CD4-positive, alpha-beta T cell treated with Interleukin-10 for 1 hour (primary cell): Measurements from ENCODE around the gene GMCL2.
"Not testable (repeated sequence)": the region's sequence is repeated elsewhere in the genome, so short reads cannot be mapped to it uniquely, and the experiment has no call there.

Source experiments
- DNase-seq: peaks from one replicate; pipeline ENCODE4 v3.0.0-alpha.2; 2020

The GMCL2 gene

DNA sequence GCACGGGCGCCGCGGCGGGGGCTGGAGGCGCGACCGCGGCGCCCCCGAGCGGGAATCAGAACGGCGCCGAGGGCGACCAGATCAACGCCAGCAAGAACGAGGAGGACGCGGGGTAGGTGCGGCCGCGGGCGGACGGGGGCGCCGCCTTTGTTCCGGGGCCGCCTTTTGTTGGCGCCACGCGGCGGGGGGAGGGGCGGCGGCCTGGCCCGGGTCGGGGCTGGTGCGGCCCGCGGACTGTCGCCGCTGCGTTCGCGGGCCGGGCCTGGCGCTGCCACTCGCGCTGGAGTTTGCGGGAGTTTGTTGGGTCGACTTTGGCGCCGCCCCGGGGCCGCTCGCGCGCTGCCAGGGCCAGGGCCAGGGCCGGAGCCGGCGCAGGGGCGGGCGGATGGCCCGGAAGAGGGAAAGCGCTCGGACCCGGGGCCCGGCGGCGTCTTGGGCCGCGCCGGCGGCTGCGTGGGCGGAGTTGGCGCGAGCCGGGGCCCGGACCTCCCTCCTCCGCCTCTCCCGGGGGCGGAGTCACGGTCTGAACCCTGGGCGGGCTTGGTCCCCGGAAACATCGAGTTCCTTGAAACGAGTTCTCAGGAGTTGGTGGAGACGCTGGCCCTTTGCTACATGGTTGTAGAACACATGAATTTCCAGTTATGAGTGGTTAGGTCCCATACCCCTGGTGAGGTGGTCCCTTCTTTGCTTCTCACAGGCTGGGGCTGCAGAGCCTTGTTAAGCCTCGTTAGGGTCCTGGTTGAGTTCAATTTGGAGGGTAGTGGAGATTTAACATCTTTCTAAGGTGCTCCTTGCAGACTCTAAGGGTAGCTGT is 18.0 kb upstream of the GMCL2 start:
- peak; percentile 72 for DNase-seq

- peak; percentile 97 for DNase-seq
These were observed 17.2 kb upstream of the GMCL2 start, which contains the start of gene HNRNPAB for GRCh38 chr5:178204182-178204934. Gene HNRNPAB, plus strand, starts transcription at chr5:178204533. Its CDS starts 305 bp downstream, at chr5:178204838.

GRCh38 chr5:178203670-178204181 is 16.6 kb upstream of the GMCL2 start:
- no peak for DNase-seq

GRCh38 chr5:178202541-178202940 is 15.4 kb upstream of the GMCL2 start:
- no peak for DNase-seq

- DNase-seq, result no peak
These were observed 14.7 kb upstream of the GMCL2 start for GRCh38 chr5:178201927-178202235.

GRCh38 chr5:178201221-178201926 is 14.2 kb upstream of the GMCL2 start:
- DNase-seq, result no peak

DNA sequence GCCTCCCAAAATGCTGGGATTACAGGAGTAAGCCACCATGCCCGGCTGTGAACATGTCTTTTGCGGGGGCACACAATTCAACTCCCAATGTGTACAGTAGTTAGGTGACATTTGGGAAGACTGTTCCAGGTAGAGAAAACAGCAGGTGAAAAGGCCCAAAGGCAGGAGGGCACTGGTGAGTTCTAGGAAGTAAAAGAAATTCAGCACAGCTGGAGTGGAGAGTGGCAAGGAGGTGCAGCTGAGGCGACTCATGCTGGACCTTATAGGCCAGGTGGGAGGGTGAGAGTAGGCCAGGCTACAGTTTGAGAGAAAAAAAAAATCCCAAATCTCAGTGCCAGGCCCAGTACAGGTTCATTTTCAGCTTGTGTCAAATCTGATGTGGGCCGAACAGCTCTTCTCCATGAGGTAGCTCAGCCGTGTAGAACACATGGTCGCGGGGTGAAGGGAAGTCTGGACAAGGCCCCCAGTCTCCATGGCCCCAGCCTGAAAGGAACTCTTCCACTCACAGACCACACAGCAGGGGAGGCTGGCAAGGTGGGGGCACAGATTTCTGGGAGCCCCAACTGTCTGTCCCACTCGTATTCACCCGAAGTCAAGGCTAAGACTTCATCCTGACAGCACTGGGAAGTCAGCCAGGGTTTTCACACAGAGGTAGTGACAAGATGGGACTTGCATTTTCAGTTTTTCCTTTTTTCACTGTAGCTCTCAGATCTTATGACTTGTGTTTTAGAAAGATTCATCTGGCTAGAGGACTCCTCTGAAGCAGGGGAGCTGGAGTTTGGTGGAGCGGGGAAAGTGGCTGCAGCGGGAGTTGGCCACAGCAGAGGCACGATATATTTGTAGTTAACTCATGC is 12.6 kb upstream of the GMCL2 start:
- no peak for DNase-seq

DNA sequence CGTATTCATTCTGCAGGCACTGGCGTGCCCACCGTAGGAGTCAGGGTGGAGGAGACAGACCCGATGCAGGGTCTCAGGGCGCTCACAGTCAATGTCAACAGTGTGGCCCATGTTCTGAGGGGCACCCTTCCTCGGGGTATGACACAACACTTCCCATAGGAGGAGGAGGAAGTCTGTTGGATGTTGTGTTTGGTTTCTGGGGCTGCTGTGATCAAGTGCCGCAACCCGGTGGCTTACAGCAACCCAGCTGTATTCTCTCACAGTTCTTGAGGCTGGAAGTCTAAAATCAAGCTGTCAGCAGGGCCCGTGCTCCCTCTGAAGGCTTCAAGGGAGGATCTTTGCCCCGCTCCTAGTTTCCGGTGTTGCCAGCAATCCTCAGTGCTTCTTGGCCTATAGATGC is 11.5 kb upstream of the GMCL2 start:
- no peak for DNase-seq

DNA sequence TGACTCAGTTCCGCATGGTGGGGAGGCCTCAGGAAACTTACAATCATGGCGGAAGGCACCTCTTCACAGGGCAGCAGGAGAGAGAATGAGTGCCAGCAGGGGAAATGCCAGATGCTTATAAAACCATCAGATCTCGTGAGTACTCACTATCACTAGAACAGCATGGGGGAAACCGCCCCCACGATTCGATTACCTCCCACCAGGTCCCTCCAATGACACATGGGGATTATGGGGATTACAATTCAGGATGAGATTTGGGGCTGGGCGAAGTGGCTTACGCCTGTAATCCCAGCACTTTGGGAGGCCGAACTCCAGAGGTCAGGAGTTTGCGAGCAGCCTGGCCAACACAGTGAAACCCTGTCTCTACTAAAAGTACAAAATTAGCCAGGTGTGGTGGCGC is 11.0 kb upstream of the GMCL2 start:
- not testable (repeated sequence) for DNase-seq

GRCh38 chr5:178196986-178197385 is 9.8 kb upstream of the GMCL2 start:
- DNase-seq, result no peak

- DNase-seq, result no peak
These were observed 9.2 kb upstream of the GMCL2 start for GRCh38 chr5:178196281-178196812.

GRCh38 chr5:178194026-178194425 is 6.9 kb upstream of the GMCL2 start:
- DNase-seq, result no peak

- DNase-seq, result no peak
These were observed 6.2 kb upstream of the GMCL2 start for GRCh38 chr5:178193251-178193809.

- no peak for DNase-seq
These were observed 5.6 kb upstream of the GMCL2 start for GRCh38 chr5:178192787-178193186.

GRCh38 chr5:178192244-178192643 is 5.1 kb upstream of the GMCL2 start:
- no peak for DNase-seq

DNA sequence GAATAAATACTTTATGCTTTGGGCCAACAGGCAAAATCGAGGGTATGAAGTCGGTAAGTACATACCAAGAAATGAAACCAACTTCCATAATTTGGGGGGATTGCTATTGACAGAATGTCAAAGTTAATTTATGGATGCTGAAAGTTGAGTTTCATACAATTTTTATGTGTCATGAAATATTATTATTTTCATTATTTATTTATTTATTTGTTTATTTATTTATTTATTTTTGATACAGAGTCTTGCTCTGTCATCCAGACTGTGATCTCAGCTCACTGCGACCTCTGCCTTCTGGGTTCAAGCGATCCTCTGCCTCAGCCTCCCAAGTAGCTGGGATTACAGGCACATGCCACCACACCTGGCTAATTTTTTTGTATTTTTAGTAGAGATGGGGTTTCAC is 4.5 kb upstream of the GMCL2 start:
- DNase-seq, result no peak

DNA sequence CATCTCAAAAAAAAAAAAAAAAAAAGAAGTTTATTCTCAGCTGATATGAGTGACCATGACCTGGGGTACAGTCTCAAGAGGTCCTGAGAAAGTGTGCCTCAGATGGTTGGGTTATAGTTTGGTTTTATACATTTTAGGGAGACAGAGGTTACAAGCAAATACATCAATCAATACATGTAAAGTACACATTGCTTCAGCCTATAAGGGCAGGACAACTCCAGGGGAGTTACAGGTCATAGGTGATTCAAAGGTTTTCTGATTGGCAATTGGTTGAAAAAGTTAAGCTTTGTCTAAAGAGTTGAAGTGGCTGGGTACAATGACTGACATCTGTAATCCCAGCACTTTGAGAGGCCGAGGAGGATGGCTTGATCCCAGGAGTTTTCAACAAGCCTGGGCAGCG is 2.3 kb upstream of the GMCL2 start:
- no peak for DNase-seq

DNA sequence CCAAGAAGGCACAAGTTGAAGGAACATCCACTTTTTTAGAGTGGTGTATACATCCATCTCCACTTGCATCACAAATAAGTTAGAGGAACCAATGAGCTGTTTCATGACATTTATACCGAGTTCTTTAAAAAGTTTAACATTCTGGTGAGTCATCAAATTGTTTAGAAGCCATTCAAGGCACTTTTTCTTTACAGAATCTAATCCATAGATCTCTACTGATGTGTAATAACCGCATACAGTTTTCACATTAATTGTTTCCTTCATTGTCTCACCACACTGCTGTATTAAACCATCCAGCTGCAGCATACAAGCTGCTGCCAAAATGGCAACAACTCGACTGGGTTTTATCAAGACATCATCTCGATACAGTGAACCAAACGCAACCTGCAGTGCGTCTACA is 744 bp downstream of the GMCL2 start:
- no peak for DNase-seq

GRCh38 chr5:178182158-178182876 is 4.9 kb downstream of the GMCL2 start:
- DNase-seq, result no peak

DNA sequence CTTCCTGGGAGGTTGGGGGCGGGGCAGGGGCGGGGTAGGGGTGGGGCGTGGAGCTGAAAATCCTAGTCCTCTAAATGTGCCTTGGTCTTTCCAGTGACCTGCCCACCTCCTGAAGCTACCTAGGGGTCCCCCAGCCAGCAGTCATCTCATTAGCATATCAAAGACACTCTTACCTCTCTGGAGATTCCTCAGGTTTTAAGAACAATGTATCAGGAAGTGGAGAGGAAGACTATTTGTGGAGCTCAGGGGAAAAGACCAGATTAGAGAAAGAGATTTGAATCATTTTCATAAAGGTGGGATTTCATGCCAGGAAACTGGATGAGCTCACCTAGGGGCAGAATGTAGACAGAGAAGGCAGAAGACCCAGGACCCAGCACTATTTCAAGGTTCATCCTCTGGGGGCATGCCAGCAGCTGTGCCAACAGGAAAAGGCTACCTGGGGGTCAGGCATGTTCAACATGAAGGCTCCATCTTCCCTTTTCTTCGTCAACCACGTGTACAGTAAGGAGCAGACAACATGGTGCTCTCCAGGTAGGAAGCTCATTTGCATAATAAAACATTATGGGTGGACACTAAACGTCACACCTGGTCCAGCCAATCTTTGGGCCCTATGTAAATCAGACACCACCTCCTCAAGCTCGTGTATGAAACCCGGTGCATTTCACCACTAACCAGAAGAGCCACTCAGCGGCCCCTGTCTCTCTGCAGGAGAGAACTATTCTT is 6.9 kb downstream of the GMCL2 start:
- no peak for DNase-seq

GRCh38 chr5:178177569-178177968 is 9.6 kb downstream of the GMCL2 start:
- no peak for DNase-seq
